GM12891 (cell line): ENCODE measurements around the gene POMT1.

Source experiments
- POLR2A ChIP-seq: IDR thresholded peaks from 2 replicates; pipeline ENCODE4 v1.6.1; 2011; ENCODE audit warnings: low read depth, low read length, control low read depth
- TAF1 ChIP-seq: IDR thresholded peaks from 2 replicates; pipeline ENCODE4 v1.6.1; 2011; ENCODE audit warnings: low read depth, low read length, control low read depth

GRCh38 chr9:131477816-131478419 lies 24.8 kb upstream of the POMT1 start:
- no peak for TF ChIP-seq POLR2A
- no peak for TF ChIP-seq TAF1
